Spleen (tissue), 13 donors: ENCODE data around the gene NPPB. TPM values are rescaled to one million over a fixed set of nuclear protein-coding genes. Genes with fewer than 3 reads are reported as not detected.
A peak's percentile ranks its signal among the peaks of the same experiment; 100 is the strongest.

Source experiments
- DNase-seq: peaks from one replicate; pipeline ENCODE4 v3.0.0-alpha.2; 2020
- H3K27ac ChIP-seq, 8 donors: fragments of 200-600 bp; sonication (generic) in 7 of 8; 1 replicate in 4 of 8; 2 replicates in 4 of 8; pipeline versions ENCODE4 v1.5.0 to v1.8.0; 2016 to 2021; ENCODE audit warnings: inconsistent platforms in 4 of 8, mild to moderate bottlenecking in 4 of 8, moderate library complexity in 1 of 8
- H3K27me3 ChIP-seq, 7 donors: fragments of 200-600 bp; sonication (generic) in 6 of 7; replicated peaks in 1 of 7; 1 replicate in 4 of 7; 2 replicates in 3 of 7; pipeline versions ENCODE4 v1.5.0 to v1.8.0; 2016 to 2021; ENCODE audit warnings: inconsistent platforms in 3 of 7, mild to moderate bottlenecking in 1 of 7
- H3K36me3 ChIP-seq, 6 donors: fragments of 200-600 bp; sonication (generic) in 5 of 6; 1 replicate in 4 of 6; 2 replicates in 2 of 6; pipeline versions ENCODE4 v1.5.0 to v1.8.0; 2016 to 2021; ENCODE audit warnings: inconsistent platforms in 2 of 6
- H3K4me1 ChIP-seq, 6 donors: fragments of 200-600 bp; sonication (generic) in 5 of 6; 1 replicate in 3 of 6; 2 replicates in 3 of 6; pipeline versions ENCODE4 v1.5.0 to v1.8.0; 2016 to 2021; ENCODE audit warnings: inconsistent platforms in 3 of 6
- H3K4me3 ChIP-seq, 8 donors: fragments of 200-600 bp; sonication (generic) in 7 of 8; 1 replicate in 4 of 8; 2 replicates in 4 of 8; pipeline versions ENCODE4 v1.5.0 to v1.8.0; 2016 to 2021; ENCODE audit warnings: inconsistent platforms in 4 of 8, mild to moderate bottlenecking in 4 of 8, moderate library complexity in 2 of 8
- H3K9me3 ChIP-seq, 8 donors: fragments of 200-600 bp; sonication (generic) in 7 of 8; 1 replicate in 4 of 8; 2 replicates in 4 of 8; pipeline versions ENCODE4 v1.5.0 to v1.8.0; 2016 to 2021; ENCODE audit warnings: inconsistent platforms in 4 of 8
- POLR2A ChIP-seq, 3 donors: fragments of 450-650 bp; IDR thresholded peaks; one replicate each; pipeline ENCODE4 v1.5.1; 2017; ENCODE audit warnings: antibody characterized with exemption in 3 of 3, mild to moderate bottlenecking in 1 of 3
- POLR2AphosphoS5 ChIP-seq, 3 donors: sonication (generic); formaldehyde crosslinking; IDR thresholded peaks; one replicate each; pipeline ENCODE4 v1.5.1; 2017; ENCODE audit warnings: antibody characterized with exemption in 3 of 3
- WGBS, 5 donors: extraction: QIAGEN DNeasy Blood & Tissue Kit in 3 of 5; methylation state at CpG; one replicate each; pipeline versions ENCODE4 v1.1.5 to v1.1.7; 2013 to 2018; 5-methylcytosine and 5-hydroxymethylcytosine counted together
- intact Hi-C: fragments of 100-400 bp; cut with DNase I; formaldehyde crosslinking; loops from one replicate; pipeline ENCODE4 v1.15.0; 2023; ENCODE audit warnings: low total_unique reads
- long read RNA-seq, 2 donors: transcript quantifications; one replicate each; lab custom pipeline, GENCODE V29; 2026
- polyA plus RNA-seq, 3 donors: library from polyadenylated mRNA; stranded (reverse); fragments of 200-250 nt; gene quantifications; one replicate each; pipeline ENCODE4 v1.2.1, GENCODE V29; 2013
- total RNA-seq, 7 donors: library from RNA; depleted of rRNA in 3 of 7; stranded (reverse); fragments of >200 nt in 3 of 7; fragmentation: NEBNext Ultra II Directional in 4 of 7; extraction: Animal tissue kit (Norgen Biotek cat#: 25700) in 4 of 7; gene quantifications; one replicate each; pipeline versions ENCODE4 v1.1.0 to v1.2.1, GENCODE V29; 2016 to 2021
- TF ChIP-seq, protein P1 (sequence below), 11 experiments: fragments of 200-600 bp in 7 of 11; fragments of 450-650 bp in 4 of 11; sonication (generic) in 4 of 11; IDR thresholded peaks in 8 of 11; conservative IDR thresholded peaks in 3 of 11; 1 replicate in 7 of 11; 2 replicates in 4 of 11; pipeline versions ENCODE4 v1.4.0 to v1.8.0; 2016 to 2021; ENCODE audit warnings: antibody characterized with exemption in 11 of 11, inconsistent platforms in 4 of 11, mild to moderate bottlenecking in 1 of 11
- donor health status: healthy with polysubstance abuse.
- donor health status: DM: no; HTN: no; CAD: no; lungs with moderate emphysema.
- donor health status: DM: no; HTN: no; CAD: no.
- donor health status: Bipolar disorder and iron deficiency.
- donor health status: healthy.
- donor health status: DM: no; HTN: no; CAD: no.
- donor health status: DM: yes; HTN: yes; CAD: no.

The NPPB gene
- total RNA-seq, result not detected
- polyA plus RNA-seq, result under 1 TPM; 0.38 to 0.80 (median 0.57) TPM
- long read RNA-seq, donor 1, result 0 reads
- long read RNA-seq, donor 2, result 0 reads

DNA sequence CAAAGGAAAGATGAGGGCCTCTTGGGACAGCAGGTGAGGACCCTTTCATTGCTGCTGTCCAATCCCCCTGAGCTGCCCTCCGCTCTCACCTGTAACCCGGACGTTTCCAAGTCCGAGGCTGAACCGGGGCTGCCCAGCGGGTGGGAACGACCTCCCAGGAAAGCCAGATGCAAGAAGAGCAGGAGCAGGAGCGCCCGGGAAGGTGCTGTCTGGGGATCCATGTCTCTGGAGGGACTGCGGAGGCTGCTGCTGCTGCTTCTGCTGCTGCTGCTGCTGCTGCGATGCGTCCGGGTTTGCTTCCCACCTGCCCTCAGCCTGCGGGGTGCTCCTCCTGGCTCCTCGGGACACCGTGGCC is at the start of gene NPPB:
TSS of gene NPPB (minus strand) at position 333 of the 355 bp plus-strand sequence. CDS start at position 221, 112 bp downstream.
- Histone ChIP-seq H3K9me3 (no peaks in the 10 kb centered on the region), H3K27ac (no peak within 1 kb of the TSS), H3K27me3 (peaks cover 0 to 94% (median 40%) of the 10 kb centered on the region in 7 donors), H3K36me3 (no peaks in the 10 kb centered on the region), H3K4me3 (no peak within 1 kb of the TSS), H3K4me1 (peaks cover 0 to 6% (median 4%) of the 10 kb centered on the region in 6 donors)
- TF ChIP-seq, protein P1, sequence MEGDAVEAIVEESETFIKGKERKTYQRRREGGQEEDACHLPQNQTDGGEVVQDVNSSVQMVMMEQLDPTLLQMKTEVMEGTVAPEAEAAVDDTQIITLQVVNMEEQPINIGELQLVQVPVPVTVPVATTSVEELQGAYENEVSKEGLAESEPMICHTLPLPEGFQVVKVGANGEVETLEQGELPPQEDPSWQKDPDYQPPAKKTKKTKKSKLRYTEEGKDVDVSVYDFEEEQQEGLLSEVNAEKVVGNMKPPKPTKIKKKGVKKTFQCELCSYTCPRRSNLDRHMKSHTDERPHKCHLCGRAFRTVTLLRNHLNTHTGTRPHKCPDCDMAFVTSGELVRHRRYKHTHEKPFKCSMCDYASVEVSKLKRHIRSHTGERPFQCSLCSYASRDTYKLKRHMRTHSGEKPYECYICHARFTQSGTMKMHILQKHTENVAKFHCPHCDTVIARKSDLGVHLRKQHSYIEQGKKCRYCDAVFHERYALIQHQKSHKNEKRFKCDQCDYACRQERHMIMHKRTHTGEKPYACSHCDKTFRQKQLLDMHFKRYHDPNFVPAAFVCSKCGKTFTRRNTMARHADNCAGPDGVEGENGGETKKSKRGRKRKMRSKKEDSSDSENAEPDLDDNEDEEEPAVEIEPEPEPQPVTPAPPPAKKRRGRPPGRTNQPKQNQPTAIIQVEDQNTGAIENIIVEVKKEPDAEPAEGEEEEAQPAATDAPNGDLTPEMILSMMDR (IDR thresholded peaks at IDR 0.05 in 8 of 11, conservative IDR thresholded peaks at IDR 0.05 in 3 of 11), result no peak
- TF ChIP-seq POLR2A (IDR thresholded peaks at IDR 0.05) (no peak), POLR2AphosphoS5 (IDR thresholded peaks at IDR 0.05) (no peak)
- DNase-seq, result no peak
- intact Hi-C loops, result no loop called here
- 26 to 38% (median 31%) methylated on average over 11 to 16 of the region's 16 CpGs for WGBS, 5 donors

DNA sequence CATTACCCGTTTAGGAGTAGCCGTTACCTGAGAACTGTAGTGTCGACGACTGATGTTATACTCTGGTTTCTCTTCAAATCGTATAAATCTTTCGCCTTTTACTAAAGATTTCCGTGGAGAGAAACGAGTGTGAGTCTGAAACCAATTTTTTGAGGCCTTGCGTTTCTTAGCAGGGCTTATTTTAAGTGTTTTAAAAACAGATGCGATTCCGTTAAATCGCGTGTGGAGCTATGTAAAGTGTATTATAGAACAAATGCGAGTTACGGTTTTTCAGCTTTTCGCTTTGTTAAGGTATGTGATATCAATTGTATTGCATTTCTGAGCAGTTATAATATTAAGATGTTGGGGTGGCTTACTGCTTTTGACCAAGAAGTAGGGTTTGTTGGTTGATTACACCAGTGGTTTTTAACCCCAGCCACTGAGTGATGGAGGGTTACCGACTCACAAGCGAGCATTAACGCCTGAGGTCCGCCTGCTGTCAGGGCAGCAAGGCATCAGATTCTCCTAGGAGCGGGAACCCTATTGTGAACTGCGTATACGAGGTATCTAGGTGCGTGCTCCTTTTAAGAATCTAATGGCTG is 49.4 kb upstream of the NPPB start:
- peak in 1 of 3 donors; percentile 100 for TF ChIP-seq POLR2AphosphoS5 (IDR thresholded peaks at IDR 0.05)
- peak; percentile 89 to 99 (median 98) for TF ChIP-seq POLR2A (IDR thresholded peaks at IDR 0.05)
- TF ChIP-seq, protein P1 (IDR thresholded peaks at IDR 0.05 in 8 of 11, conservative IDR thresholded peaks at IDR 0.05 in 3 of 11), result no peak
- Histone ChIP-seq H3K27me3 (no peaks in the 10 kb centered on the region), H3K36me3 (no peaks in the 10 kb centered on the region), H3K4me1 (peaks cover 0 to 51% (median 16%) of the 10 kb centered on the region in 6 donors), H3K9me3 (no peaks in the 10 kb centered on the region), H3K4me3 (peak overlapping the region; percentile 24 to 79 (median 56)), H3K27ac (peak overlapping the region; percentile 95 to 99 (median 98))
- intact Hi-C loops, result no loop called here
- DNase-seq, result no peak
- WGBS, 5 donors, result 0 to 1% (median 0%) methylated on average over 24 of the region's 24 CpGs

- H3K27me3 ChIP-seq, result no peaks in the 10 kb centered on the region
- TF ChIP-seq, protein P1 (IDR thresholded peaks at IDR 0.05 in 8 of 11, conservative IDR thresholded peaks at IDR 0.05 in 3 of 11), result peak; percentile 81 to 99 (median 94)
- TF ChIP-seq POLR2A (IDR thresholded peaks at IDR 0.05), result no peak
- TF ChIP-seq POLR2AphosphoS5 (IDR thresholded peaks at IDR 0.05), result peak in 1 of 3 donors; percentile 70
- 15 to 20% (median 17%) methylated on average over 19 of the region's 19 CpGs for WGBS, 5 donors
- no peaks in the 10 kb centered on the region for H3K36me3 ChIP-seq
- intact Hi-C loops, result no loop called here
- peak; percentile 94 for DNase-seq
- peaks cover 0 to 51% (median 14%) of the 10 kb centered on the region in 6 donors for H3K4me1 ChIP-seq
- peak overlapping the region; percentile 95 to 99 (median 98) for H3K27ac ChIP-seq
- H3K4me3 ChIP-seq, result peak overlapping the region in 3 of 8 donors; percentile 54 to 79 (median 59)
- no peaks in the 10 kb centered on the region for H3K9me3 ChIP-seq
Observed at GRCh38 chr1:11907275-11908094, 48.7 kb upstream of the NPPB start.

DNA sequence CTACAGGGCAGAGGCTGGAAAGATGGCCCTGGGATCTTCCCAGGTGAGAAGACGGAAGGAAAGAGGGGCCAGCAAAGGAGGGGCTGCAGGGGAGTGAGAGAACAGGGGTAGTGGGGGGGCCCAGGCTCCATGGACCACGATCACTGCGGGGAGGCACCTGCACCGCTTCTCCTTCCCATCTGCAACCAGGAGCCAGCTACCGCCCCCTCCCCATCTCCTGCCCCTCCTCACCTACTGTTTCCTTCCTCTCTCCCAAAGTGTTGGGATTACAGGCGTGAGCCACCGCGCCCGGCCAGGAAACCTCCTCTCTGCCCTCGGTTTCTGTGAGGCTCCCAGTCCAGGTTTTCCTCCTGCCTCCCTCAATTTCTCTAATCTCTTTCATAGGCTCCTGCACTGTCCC is 48.1 kb upstream of the NPPB start:
- no peak overlapping the region for H3K27ac ChIP-seq
- peak; percentile 81 for DNase-seq
- WGBS, 5 donors, result 63 to 76% (median 72%) methylated on average over 10 of the region's 10 CpGs
- H3K4me3 ChIP-seq, result no peak overlapping the region
- no peak for TF ChIP-seq POLR2AphosphoS5 (IDR thresholded peaks at IDR 0.05)
- TF ChIP-seq, protein P1 (IDR thresholded peaks at IDR 0.05 in 8 of 11, conservative IDR thresholded peaks at IDR 0.05 in 3 of 11), result no peak
- TF ChIP-seq POLR2A (IDR thresholded peaks at IDR 0.05), result no peak
- intact Hi-C loops, result no loop called here
- no peaks in the 10 kb centered on the region for H3K9me3 ChIP-seq
- no peaks in the 10 kb centered on the region for H3K27me3 ChIP-seq
- H3K36me3 ChIP-seq, result no peaks in the 10 kb centered on the region
- peaks cover 0 to 51% (median 14%) of the 10 kb centered on the region in 6 donors for H3K4me1 ChIP-seq
